HG03575 (cell line): Measurements from ENCODE around the gene CNPY3.
"Not testable (repeated sequence)": the region's sequence is repeated elsewhere in the genome, so short reads cannot be mapped to it uniquely, and the experiment has no call there.

ENCODE experiments used
- ATAC-seq: cut with Tn5 transposase; IDR thresholded peaks from one replicate; pipeline ENCODE4 v1.9.1; 2021; ENCODE audit not compliant: unreplicated experiment, insufficient number of reproducible peaks, low FRiP score; ENCODE audit errors: extremely low read depth

The CNPY3 gene

GRCh38 chr6:42942444-42942843, 13.2 kb downstream of the CNPY3 start:
- ATAC-seq, result no peak

- ATAC-seq, result no peak
These were observed 18.7 kb downstream of the CNPY3 start for GRCh38 chr6:42947950-42948349.

DNA sequence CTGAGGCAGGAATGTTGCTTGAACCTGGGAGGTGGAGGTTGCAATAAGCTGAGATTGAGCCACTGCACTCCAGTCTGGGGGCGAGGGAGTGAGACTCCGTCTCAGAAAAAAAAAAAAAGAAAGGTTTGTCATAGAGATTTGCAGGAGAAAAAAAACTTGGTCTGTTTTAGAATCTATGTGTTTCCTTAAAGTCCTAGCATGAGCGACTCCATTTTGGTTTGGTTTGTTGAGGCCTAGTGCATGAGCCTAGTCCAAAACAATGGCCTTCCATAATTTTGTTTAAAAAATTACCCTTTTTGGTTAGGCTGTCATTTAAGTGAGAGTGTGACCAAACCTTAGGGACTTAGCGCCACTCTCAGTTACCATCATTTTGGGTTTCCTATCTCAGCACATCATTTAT, 23.1 kb downstream of the CNPY3 start:
- no peak for ATAC-seq

GRCh38 chr6:42954405-42954804, 25.1 kb downstream of the CNPY3 start:
- not testable (repeated sequence) for ATAC-seq

DNA sequence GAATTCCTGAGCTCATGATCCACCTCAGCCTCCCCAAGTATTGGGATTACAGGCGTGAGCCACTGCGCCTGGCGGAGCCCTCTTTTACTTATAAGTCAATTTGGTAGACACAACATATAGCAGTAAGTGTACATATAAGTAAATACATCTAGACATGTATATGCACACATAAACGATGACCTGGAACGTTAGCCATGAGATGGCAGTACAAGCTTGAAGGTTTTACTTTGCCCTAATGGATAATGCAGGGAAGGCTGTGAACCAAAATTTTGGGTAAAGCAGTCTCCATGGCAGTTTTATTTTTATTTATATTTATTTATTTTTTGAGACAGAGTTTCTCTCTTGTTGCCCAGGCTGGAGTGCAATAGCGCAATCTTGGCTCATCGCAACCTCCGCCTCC, 28.8 kb downstream of the CNPY3 start:
- ATAC-seq, result no peak

DNA sequence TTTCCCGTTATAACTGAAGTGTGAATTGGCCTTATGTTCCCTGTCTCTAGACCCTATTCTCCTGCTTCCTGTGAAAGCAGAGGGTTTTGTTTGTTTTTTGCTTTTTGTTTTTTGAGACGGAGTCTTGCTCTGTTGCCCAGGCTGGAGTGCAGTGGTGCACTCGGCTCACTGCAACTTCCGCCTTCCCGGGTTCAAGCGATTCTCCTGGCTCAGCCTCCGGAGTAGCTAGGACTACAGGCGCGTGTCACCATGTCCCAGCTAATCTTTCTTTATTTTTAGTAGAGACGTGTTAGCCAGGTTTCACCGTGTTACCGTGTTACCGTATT, 30.6 kb downstream of the CNPY3 start:
- no peak for ATAC-seq

- no peak for ATAC-seq
These were observed 31.2 kb downstream of the CNPY3 start, which contains the start of gene GNMT for GRCh38 chr6:42960243-42961019. GNMT (plus strand) TSS chr6:42960754; CDS start chr6:42960768, 14 bp downstream.

DNA sequence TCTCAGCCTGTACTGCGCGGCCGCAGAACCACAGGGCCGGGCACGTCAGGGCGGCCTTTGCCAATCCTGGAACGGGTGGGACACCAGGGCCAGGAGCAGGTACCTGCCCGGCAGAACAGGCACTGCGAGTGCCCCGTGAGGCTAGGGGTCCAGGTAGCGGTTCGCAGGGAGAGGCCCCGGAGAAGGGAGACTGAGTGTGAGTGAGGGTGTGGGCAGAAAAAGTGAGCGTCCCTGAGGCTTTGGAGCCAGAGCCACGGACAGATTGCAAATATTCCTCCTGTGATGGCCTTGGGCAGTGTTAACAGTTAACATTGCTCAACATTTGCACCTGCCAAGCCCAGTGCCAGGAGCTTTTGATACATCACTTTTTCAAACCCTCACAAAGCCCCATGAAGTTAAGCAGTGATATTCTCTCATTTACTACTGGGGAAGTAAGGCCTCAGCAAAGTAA, 31.8 kb downstream of the CNPY3 start:
- no peak for ATAC-seq

DNA sequence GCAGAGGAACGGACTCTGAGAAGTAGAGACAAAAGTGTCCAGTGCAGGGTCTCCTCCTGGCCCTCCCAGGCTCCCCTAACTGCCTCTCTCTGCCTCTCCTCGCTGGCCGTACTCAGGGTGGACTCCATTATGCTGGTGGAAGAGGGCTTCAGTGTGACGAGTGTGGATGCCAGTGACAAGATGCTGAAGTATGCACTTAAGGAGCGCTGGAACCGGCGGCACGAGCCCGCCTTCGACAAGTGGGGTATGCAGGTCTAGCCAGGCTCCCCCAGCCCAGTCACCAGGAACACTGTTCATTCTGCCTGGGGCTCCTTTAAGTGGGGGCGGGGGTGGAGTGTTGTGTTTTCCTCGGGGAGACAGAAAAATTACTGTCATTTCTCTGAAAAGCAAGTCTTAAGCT, 32.8 kb downstream of the CNPY3 start:
- no peak for ATAC-seq

DNA sequence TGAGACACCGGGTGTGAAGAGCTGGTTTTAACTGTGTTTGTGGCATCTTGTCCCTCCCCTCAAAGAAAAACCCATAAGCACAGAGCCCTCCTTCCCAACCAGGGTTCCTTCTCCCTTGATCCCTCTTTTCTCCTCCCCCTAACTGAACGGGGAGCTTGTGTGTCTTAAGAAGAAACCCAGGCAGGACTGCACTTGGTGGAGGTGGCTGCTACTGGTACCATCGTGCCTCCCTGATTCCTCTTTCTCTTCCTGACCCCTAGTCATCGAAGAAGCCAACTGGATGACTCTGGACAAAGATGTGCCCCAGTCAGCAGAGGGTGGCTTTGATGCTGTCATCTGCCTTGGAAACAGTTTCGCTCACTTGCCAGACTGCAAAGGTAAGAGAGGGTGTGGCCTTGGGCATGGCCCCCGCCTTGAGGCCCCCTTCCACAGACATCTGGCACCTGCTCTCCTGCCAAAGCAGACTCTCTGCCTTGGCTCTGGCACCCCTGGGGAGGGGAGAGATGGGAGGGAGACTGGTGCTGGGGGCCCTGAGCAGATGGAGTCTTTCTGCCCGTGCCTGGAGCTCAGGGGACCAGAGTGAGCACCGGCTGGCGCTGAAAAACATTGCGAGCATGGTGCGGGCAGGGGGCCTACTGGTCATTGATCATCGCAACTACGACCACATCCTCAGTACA, 33.4 kb downstream of the CNPY3 start:
- no peak for ATAC-seq

GRCh38 chr6:42963179-42963854, 34.0 kb downstream of the CNPY3 start:
- no peak for ATAC-seq

GRCh38 chr6:42963855-42964605, 34.8 kb downstream of the CNPY3 start:
- no peak for ATAC-seq

DNA sequence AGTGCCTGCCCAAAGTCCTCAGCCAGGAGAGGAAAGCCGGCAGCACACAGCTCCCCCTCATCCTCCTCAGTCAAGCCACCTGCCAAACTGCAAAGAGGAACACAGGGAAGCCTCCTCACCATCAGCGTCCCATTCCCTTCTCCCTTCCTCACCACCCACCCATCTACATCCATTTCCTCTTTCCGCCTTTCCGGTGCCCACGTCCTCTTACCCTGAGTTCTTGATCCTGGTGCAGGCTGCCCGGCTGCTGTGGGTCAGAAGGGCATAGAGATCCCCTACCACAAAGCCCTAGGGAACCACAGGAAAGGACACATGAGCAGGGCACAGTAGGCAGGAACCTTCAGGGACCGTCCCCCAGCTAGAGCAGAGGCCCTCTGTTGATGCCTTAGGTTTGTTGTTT, 37.3 kb downstream of the CNPY3 start:
- no peak for ATAC-seq

- no peak for ATAC-seq
These were observed 37.9 kb downstream of the CNPY3 start for GRCh38 chr6:42967228-42967627.

DNA sequence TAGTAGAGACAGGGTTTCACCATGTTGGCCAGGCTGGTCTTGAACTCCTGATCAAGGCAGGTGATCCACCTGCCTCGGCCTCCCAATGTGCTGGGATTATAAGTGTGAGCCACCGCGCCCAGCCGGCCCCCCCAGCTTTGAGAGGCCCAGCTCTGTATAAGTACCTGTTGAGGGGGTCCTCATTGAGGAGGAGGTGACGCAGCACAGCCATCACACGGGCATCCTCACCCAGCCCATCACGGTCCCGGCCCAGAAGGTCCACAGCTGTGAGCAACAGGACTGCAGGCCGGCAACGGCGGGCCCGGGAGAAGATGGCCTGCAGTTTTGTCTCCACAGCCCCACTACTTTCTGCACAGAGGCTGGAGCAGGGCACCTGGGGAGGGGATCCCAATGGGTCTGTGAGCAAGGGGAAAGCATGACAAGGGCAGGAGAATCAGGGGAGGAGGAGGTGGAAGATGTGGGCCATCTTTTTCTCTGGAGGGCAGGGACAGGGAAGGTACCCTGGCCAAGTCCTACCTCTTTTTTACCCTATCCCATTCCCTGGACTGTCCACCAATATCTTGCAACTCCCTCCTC, 38.9 kb downstream of the CNPY3 start:
- no peak for ATAC-seq

GRCh38 chr6:42968783-42969182, 39.5 kb downstream of the CNPY3 start:
- ATAC-seq, result no peak

- ATAC-seq, result no peak
These were observed 40.2 kb downstream of the CNPY3 start for GRCh38 chr6:42969431-42969830.

- ATAC-seq, result no peak
These were observed 40.7 kb downstream of the CNPY3 start for GRCh38 chr6:42969934-42970333.
